GM21825 (cell line): ENCODE measurements around the gene ITGAV.
"Not testable (repeated sequence)": the region's sequence is repeated elsewhere in the genome, so short reads cannot be mapped to it uniquely, and the experiment has no call there.

Source experiments
- ATAC-seq: cut with Tn5 transposase; IDR thresholded peaks from one replicate; pipeline ENCODE4 v1.9.1; 2021; ENCODE audit warnings: mild to moderate bottlenecking, moderate library complexity; ENCODE audit not compliant: unreplicated experiment

ITGAV gene

DNA sequence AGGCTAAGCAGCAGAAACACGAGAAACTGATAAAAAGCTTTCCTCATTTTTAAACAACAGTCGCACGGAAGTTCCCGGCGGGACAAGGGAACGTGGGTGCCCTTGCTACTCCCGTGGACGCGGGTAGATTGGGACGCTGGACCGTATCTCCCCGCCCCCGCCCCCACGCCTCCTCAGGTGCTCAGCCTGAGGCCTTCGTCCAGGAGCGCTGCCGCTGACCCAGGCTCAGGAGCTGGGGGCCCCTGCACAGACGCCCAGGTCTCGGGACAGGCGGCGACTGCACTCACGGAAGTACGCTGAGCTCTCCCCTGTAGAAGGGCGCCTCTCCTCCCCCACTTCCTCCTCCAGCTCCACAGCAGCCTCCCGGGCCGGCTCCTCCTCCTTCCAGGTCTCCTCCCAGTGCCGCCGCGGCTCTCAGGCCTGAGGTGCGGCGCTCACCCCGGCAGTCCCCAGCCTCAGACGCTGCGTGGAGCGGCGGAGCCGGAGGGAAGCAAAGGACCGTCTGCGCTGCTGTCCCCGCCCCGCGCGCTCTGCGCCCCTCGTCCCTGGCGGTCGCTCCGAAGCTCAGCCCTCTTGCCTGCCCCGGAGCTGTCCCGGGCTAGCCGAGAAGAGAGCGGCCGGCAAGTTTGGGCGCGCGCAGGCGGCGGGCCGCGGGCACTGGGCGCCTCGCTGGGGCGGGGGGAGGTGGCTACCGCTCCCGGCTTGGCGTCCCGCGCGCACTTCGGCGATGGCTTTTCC is at the start of gene ITGAV:
Gene ITGAV, plus strand, starts transcription at position 445 of the 738 bp plus-strand sequence. Its CDS starts 283 bp downstream, at position 728.
- peak; percentile 98 for ATAC-seq

DNA sequence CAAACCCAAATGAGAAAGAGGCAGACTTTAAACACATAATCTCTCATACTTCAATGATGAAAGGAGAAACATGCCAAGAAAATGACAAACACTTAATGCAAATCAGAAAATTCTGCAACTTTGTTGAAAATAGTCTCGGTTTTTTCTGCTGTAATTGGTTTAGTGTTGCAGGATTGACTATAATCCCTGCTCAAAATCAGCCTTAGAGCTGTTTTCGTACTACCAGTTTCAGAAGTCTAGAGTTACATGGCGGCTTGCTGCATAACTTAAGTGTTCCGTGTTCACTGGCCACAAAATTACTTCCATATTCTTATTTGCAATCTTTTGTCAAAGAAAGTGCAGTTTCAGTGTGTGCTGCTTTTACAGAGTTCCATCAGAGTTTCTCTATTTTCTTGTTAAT is 48.9 kb upstream of the ITGAV start:
- ATAC-seq, result no peak

DNA sequence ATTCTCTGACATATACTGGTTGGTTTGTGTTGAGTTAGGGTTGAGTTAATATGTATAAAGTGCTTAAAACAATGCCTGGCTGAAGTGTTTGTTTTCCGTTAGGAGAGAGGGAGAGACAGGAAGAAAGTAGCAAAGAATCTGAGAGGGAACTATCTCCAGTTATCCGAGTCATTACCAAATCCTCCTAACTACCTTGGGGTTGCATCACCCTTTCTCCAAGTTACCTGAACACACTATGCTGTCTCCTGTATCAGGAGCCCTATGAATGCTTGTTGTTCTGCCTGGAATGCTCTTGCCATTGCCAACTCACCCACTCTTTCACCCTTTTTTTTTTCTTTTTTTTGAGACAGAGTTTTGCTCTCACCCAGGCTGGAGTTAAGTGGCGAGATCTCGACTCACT is 47.9 kb upstream of the ITGAV start:
- no peak for ATAC-seq

DNA sequence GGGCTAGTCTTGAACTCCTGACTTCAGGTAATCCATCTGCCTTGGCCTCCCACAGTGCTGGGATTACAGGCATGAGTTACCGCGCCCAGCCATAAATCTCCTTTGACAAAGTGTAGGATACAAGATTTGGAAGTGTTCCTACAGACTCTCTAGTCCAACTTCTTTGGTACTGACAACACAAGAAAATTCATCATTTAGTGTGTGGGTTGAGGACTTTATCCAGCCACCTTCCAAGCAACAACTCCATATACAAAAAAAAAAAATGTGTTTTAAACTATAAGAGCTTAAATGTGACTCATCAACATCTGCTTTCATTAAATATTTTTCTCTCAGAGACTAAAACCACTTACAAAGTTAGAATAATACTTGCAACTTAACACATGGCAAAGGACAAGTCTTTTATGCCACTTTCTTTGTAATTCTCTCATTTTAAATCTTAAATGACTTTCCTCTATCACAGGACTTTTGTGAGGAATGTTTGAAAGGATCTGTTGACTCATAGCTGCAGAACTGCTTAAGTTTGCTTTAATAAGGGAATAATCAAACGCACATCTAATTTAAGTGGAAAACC is 46.2 kb upstream of the ITGAV start:
- no peak for ATAC-seq

DNA sequence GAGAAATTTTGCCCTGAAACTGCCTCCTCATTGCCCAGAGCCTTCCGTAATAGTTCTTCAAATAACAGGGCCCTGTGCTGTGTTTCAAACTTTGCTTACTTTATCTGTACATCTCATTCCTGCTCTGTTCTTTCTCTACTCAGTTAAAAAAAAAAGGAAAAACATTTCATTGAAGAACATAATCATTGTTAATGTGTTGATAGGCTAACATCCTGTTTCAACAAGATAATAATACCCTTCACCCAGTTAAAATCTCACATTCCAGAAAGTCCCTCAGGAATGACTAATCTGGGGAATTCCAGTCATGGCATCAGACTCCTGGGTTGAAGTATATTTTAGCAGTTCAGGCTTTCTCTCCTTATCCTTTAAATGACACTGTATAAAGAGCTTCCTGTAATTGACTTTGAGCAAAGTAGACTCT is 45.6 kb upstream of the ITGAV start:
- ATAC-seq, result no peak

DNA sequence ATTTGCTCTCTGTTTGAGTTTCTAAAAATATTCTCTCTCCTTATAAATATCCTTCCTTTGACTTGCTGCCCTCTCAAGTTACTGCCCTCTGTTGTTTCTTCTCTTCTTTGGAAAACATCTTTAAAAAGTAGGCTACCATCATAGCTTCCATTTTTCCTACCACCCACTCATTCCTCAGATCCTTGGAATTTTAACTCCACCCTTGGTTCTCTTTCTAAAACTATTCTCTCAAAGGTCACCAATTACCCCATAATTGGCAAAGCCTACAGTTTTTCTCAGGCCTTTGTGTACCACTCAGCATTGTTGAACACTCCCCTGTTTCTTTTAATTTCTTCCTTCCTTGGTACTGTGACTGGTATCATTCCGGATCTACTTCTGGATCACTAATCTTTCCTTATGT is 43.0 kb upstream of the ITGAV start:
- no peak for ATAC-seq

DNA sequence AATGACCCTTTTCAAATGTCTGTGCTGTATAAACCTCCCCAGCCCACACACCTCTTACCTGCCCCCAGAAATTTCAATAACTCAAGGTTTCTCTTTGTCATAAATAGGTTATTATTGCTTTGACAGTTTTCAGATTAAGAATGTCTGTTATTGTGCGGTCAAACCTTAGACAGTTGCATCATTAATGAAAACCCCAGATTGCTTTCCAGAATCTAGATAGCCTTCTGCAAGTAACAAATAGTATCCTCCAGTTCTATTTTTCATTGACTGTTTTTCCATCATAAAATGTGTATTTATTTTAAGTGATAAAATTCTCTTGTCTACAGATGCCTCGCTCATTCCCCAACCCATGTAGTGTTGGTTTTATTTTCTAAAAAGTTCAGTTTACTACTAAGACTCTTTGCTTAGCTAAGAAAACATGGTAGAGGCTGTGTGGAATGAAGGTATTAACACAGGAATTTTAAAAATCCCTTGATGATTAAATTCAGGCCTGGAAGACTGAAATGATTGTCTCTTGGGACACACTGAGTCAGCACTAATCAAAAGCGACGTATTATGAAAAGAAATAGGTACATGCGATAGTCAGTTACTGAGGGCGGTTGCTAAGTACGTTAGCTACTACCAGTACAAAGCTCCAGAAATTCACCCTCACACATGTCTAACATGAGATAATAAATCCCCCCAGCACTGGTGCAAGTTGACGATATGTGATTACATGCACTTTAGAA is 38.4 kb upstream of the ITGAV start:
- ATAC-seq, result no peak

DNA sequence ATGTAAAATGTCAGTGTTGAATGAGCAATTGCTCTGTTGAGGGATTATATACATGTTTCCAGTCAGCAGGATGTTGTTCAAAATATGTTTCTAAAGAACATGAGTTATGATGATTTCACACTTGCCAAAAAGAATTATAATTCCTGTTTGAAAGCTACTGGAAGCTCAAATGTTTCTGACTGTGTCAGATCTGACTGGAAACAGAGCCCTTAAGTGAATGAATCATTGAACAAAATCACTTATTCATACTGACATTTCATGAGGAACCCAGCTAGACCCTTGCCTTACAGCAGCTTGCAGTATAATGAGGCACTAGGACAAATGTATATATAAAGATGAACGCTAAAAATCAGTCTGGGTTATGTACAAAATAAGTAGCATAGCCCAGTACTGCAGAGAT is 35.4 kb upstream of the ITGAV start:
- no peak for ATAC-seq

DNA sequence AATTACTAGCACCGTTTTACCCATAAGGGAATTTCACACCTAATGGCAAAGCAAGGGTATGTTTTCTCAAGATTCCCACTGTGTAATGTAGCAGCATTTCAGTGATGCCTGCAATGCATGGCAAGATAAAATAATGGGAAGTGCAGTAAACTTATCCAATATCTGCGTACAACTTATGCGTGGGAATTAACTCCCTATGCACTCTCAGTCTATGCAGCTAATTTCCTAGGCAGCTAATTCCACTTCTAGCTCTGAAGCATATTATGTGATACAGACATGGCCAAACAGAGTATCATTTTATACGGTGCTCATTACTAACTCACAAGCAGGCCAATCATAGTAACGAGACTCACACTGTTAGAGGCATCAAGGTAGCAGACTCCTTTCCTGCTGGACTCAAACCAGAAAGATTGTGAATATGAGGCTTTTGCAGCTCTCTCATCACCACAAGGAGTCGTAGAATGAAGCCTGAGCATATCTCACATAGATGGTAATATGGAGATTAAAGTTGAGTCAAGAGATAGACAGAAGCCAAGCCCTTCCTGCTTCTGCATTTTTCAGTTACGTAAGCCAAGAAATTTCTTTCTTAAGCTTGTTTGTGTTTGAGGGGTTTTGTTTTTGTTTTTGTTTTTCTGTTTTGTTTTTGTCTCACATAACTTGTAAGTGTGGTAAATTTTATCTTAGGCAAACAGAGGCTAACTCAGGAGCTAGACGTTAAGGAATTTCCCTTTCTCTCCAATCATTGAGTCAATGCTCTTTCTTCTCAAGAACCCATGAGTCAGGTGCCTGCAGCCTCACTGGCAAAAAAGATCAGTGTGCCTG is 34.8 kb upstream of the ITGAV start:
- ATAC-seq, result no peak

DNA sequence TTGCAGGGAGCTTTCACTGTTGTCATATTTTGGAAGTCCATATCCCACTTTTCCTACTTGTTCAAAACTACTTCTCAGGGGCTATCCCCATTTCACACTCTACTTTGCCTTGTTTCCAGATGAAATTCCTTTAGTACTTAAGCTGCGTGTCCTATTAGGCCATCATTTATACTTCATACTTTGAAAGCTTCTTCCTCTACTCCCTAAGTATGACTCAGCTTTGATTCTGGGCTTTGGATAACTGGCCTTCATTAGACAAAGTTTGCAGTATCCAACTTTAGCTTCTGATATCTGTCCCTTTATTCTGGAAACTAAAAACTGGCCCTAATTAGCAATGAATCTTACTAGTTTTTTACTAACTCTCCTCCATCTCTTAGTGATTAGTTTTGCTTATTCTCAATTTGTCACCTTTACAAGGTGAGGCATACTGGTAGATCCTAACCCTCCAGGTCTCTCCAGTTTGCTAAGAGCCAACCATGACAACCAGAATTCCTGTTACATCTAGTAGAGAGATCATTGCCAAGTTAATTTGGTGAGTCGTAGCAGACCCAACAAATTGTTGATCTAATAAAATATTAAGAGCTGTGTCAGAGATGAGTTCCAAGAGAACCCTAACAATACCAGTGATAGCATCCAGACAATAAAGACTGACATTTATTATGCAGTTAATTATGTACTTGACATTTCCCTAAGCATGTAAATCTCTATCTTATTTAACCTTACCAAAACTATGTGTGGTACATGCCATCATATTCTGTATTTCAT is 31.2 kb upstream of the ITGAV start:
- ATAC-seq, result no peak

DNA sequence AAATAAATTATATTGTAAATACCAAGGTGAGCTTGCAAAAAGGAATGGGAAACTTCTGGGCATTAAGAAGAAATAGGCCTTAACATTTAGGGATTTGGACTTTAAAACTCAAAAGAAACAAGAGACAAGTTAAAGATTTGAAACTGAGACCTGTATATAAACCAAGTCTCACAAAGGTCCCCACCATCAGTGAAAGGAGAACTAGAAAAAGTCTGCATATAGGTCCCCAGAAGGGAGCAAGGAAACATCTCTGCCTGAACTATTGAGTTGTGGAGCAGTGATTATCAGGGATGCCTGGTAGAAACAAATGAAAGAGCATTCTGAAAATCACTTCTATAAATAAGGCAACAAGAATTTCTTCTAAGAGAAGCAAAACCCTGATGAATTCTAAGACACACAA is 30.5 kb upstream of the ITGAV start:
- ATAC-seq, result peak; percentile 54

DNA sequence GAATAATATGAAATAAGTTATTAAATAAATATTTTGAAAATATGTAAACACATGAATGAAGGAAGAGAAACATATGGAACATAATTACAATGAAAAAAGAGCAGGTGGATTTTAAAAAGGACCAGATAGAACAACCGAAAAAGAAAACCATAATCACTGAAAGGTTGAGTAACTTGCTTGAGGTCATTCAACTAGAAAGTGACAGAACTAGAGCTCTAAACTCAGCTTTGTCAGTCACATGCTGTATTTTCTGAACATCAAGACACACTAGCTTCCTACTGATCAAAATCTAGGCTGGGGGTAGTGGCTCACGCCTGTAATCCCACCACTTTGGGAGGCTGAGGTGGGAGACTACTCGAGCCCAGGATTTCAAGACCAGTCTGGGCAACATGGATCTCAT is 30.0 kb upstream of the ITGAV start:
- peak; percentile 70 for ATAC-seq

DNA sequence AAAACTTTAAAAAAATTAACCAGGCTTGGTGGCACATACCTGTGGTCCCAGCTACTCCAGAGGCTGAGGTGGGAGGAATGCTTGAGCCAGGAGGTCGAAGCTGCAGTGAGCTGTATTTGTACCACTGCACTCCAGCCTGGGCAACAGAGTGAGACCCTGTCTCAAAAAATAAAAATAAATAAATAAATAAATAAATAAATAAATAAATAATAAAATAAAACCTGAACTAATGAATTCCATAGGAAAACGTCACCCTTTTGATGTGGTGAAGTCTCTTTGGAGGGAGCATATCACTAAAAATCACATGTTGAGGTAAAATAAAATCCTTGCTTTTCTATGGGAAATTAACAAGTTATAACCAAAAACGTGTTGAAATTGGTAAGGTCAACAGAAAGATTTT is 29.6 kb upstream of the ITGAV start:
- no peak for ATAC-seq

DNA sequence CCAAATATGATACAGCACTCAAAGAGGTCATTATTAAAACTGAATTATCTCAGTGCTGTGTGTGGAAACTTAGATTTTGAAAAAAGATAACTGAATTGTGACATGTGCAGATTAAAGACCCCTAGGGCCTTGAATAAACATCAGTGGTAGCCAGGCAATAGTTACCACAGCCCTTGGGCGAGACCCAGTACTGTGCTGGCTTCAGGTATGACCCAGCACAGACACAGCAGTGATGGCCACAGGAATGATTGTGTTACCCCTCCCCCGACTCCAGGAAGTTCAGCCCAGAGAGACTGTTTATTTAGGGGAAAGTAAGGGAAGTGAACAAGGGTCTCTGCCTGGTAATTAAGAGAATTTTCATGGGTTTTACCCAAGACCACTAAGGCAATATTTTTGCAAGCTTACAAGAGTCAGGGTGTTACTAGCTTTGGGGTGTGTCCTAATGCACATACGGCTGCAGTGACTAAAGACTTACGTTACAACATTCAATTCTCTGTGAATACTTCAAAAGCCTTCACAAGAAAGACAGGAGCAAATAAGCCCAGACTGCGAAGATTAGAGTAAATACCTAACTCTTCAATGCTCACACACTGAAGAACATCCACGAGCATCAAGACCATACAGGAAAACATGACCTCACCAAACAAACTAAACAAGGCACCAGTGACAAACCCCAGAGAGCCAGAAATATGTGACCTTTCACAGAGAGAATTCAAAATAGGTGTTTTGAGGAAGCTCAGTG is 28.2 kb upstream of the ITGAV start:
- no peak for ATAC-seq

DNA sequence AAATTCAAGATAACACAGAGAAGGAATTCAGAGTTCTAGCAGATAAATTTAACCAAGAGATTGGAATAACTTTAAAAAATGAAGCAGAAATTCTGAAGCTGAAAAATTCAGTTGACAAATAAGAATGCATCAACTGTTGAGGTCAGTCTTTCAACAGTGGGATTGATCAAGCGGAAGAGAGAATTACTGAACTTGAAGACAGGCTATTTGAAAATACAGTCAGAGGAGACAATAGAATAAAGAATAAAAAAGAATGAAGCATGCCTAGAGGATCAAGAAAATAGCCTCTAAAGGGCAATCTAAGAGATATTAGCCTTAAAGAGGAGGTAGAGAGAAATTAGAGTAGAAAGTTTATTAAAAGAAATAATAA is 27.7 kb upstream of the ITGAV start:
- ATAC-seq, result no peak

DNA sequence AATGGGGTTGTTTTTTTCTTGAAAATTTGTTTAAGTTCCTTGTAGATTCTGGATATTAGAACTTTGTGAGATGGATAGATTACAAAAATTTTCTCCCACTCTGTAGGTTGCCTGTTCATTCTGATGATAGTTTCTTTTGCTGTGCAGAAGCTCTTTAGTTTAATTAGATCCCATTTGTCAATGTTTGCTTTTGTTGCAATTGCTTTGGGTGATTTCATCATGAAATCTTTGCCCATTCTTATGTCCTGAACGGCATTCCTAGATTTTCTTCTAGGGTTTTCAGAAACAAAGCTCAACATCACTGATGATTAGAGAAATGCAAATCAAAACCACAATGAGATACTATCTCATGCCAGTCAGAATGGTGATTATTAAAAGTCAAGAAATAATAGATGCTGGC is 21.3 kb upstream of the ITGAV start:
- ATAC-seq, result not testable (repeated sequence)

DNA sequence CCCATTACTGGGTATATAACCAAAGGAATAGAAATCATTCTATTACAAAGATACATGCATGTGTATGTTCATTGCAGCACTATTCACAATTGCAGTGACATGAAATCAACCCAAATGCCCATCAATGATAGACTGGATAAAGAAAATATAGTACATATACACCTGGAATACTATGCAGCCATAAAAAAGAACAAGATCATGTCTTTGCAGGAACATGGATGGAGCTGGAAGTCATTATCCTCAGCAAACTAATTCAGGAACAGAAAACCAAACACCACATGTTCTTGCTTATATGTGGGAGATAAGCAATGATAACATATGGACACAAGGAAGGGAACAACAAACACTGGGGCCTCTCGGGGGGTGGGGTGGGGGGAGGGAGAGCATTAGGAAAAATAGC is 20.7 kb upstream of the ITGAV start:
- ATAC-seq, result not testable (repeated sequence)

DNA sequence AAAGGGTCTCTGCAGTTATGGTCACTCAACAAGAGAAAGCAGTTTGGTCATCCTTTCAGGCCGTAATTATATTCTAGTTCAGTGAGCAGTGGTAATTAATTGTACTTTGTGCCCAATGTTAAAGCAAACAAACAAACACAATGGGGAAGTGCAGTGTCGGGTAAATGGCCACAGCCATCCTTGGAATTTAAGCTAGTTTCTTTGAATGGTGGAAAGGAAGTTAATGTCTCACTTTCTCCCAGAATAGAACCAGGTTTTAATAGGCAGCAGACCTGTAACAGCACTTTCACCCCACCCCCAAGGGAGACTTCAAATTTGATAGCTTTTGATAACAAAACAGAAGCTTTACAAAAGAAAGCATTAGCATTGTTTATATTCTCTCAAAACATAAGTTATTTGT is 20.0 kb upstream of the ITGAV start:
- no peak for ATAC-seq

DNA sequence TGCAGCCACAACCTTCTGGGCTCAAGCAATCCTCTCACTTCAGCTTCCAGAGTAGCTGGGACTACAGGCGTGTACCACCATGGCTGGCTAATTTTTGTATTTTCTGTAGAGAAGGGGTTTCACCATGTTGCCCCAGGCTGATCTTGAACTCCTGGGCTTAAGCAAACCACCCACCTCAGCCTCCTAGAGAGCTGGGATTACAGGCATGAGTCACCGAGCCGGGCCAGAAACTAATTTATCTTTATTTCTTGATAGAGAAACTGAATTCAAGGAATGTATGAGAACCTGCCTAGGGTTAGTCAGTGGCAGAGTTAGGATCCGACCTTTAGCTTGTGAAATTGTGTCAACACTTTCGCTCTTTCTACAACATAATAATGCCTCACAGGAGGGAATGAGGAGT is 19.3 kb upstream of the ITGAV start:
- no peak for ATAC-seq

DNA sequence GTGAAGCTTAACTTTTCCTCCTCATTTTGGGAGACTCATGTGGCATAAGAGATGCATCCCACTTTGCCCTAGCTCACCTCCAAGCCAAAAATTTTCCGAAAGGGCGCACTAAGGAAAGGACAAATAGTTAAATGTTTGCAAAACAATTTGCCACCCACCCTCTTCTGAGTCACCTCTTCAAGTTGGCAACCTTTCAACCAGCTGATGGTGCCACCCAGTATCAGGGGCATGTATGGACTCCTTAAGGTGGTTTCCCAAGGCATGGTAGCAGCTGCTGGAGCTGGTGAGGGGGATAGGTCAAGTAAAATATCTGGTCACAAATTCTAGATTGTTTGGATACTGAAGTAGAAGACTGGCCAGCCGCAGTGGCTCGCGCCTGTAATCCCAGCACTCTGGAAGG is 17.2 kb upstream of the ITGAV start:
- no peak for ATAC-seq
